ENCODE measurements around the gene USP36.

USP36 gene

DNA sequence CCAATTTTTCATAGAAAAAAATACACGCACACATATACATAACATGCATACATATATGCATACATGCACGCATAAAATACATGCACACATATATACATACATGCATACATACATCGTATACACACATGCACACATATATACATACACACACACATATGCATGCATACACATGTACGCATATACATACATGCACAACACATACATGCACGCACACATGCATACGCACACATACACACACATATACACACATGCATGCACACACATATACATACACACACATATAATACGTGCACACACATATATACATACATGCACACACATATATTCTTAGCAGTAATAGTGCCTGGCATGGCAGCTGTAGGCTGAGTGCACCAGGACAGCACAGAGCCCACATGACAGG, 24.9 kb downstream of the USP36 start:
- no peak for DNase-seq (ENCODE audit: low read depth)

DNA sequence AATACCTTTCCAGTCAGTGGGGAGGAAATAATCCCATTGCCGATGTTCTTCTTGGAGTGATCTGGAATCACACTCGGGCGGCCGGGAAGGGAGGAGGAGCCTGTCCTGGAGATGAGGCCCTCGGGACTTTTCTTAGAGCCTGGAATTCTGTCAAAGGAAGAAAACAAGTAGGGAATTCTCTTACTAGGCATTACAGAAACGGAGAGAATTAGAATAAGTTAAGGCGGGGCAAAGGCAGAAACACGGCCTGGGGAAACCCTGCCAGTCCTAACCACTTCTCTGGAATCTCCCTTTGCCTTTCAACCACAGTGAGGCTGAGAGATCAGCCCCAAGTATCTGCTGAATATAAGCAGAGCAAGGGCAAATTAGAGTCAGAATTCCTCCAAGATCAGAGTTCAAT, 27.8 kb downstream of the USP36 start:
- no peak for DNase-seq (ENCODE audit: low read depth)

DNA sequence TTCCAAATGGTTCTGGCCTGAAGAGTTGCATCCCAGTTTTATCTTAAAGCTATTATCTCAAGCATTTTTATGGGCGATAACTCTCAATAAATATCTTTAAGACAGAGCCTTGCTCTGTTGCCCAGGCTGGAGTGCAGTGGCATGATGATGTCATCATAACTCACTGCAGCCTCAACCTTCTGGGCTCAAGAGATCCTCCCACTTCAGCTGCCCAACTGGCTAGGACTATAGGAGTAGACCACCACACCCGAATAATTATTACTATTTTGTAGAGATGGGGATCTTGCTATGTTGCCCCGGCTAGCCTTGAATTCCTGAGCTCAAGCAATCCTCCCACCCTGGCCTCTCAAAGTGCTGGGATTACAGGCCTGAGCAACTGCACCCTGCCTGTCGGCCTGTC, 32.5 kb downstream of the USP36 start:
- no peak for DNase-seq (ENCODE audit: low read depth)

DNA sequence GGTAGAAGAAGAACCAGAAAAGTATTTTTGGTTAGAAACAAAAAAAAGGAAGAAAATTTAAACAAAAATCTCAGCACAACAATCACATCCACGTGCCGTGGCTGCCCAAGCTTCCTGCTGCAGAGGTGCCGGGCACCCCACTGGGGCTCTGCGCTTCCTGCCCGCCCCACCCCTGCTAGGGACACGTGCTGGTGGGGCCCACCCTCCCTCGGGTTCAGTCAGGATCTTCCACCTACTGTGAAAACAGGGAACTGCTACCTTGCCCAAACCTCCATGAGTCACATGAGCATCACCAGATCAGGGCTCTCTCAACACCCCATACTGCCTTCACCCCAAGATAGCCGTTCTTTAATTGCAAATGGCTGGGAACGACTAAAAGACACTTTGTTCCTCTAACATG, 34.2 kb downstream of the USP36 start:
- DNase-seq (ENCODE audit: low read depth): peak; percentile 46

DNA sequence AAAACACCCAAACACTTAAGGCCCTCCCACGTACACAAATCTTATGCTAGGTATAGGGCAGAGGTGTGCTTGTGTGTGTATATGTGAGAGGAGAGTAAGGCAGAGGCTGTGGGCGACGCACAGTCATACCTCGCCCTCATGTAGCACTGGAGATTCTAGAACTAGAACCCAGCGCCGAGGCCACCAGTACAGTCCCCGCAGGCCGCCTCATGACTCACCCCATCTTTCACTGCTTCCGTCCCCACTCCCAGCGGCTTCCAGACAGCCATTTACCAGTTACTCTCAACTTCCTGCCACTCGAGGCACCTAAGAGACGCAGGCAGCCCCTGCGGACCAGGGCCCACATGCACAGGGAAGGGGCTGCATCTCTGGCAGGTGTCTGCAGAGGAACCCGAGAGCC, 35.3 kb downstream of the USP36 start:
- DNase-seq (ENCODE audit: low read depth): peak; percentile 47

DNA sequence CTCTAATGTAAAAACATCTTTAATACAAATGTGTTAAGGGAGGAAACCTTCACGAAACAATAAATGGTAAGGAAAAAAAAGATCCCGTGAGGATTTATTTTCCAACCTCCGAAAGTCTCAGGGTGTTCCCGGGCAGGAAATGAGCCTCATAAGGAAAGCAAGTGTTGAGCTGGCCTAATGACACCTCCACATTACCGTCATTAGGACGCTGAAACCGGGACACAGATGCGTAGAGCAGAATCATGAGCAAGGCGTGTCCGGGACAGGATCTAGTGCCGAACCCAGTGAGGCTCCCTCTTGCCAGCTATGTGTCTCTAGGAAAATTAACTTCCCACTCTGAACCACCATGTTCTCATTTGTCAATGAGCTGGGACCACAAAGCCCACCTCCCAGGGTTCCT, 35.8 kb downstream of the USP36 start:
- no peak for DNase-seq (ENCODE audit: low read depth)

DNA sequence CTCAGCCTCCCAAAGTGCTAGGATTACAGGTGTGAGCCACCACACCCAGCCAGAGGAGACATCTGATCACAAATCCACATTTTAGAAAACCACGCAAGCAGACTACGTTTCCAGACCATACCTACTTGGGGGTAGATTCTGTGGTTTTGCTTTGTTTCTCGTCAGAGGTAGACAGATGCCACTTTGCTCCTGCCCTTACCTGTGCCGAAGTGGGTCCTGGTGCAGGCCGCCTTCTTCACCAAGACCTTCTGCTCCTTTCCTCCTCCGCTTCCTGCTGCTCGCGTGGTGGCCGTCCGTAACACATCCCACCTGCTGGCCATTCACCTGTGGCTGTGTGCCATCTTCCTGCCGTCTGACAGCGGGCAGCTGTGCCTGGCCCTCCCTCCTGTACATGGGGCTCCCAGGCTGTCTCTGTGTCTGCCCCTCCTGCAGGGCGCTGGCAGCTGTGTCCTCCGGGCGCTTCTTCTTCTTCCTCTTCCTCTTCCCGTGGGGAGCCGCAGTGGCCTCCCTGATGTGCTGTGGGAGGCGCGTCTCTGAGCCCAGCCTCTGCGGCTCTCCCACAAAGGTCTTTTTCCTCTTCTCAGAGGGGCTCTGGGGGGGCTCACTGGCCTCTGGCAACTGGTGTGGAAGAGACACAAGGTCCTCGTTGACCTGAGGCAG, 37.3 kb downstream of the USP36 start:
- DNase-seq (ENCODE audit: low read depth): no peak

DNA sequence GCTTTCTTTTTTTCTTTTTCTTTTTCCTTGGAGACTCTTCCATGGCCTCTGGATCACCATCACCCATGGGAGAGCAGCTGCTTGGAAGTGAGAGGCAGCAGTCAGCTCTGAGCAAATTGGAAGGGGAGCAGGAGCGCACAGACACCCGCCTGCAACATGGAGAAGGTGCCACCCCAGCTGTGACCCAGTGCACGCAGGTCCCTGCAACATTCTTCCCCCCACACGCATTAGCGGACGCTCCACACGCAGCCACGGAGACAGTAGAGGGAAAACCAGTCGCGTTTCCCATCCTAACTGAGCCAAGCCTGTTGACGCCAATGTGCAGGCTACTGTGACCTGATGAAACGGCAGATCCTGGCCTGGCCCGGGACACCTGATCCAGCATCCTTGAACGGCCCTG, 38.2 kb downstream of the USP36 start:
- DNase-seq (ENCODE audit: low read depth): no peak

DNA sequence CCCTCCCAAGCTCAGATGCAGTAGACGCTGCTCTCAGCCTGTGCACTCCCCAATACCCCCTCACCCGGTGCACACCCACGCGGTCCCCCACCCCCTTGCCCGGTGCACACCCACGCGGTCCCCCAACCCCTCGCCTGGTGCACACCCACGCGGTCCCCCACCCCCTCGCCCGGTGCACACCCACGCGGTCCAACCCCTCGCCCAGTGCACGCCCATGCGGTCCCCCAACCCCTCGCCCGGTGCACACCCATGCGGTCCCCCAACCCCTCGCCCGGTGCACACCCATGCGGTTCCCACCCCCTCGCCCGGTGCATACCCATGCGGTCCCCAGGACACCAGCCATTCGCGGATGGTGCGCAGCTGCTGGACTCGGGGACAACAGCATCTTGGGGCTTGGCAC, 38.6 kb downstream of the USP36 start:
- no peak for DNase-seq (ENCODE audit: low read depth)

DNA sequence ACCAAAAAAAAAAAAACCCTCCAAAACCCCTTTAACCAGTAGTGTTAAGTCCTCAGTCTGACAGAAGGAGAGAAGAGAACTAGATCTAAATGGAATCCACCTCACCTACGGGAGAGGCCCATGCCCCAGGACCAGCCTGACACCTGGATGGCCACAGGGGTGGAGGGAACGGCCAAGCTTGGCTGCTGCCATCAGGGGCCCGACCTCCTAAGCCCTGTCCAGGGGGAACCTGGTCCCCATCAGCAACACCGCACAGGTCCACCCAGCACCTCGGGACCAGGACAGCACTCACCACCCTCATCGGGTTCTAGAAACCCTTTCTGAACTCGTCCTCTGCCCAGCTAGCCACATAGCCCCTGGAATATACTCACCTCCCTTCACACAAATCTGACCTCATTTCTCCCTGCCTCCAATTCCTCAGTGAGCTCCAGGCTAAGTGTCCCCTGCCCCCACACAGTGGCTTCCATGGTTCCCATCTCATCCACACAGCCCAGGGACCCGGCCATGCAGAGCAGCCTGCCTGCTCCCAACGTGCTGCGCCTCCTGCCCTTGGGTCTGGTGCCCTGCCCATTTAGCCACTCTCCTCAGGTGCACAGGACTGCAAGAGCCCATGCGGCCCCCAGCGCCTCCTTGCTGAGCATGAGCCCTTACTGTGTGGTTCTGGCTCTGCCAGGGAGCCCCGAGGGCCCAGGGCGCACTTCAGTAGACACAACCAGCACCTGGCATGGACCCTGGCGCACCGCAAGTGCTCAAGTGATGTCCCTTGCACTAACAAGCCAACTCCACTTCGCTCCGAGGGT, 40.3 kb downstream of the USP36 start:
- no peak for DNase-seq (ENCODE audit: low read depth)

DNA sequence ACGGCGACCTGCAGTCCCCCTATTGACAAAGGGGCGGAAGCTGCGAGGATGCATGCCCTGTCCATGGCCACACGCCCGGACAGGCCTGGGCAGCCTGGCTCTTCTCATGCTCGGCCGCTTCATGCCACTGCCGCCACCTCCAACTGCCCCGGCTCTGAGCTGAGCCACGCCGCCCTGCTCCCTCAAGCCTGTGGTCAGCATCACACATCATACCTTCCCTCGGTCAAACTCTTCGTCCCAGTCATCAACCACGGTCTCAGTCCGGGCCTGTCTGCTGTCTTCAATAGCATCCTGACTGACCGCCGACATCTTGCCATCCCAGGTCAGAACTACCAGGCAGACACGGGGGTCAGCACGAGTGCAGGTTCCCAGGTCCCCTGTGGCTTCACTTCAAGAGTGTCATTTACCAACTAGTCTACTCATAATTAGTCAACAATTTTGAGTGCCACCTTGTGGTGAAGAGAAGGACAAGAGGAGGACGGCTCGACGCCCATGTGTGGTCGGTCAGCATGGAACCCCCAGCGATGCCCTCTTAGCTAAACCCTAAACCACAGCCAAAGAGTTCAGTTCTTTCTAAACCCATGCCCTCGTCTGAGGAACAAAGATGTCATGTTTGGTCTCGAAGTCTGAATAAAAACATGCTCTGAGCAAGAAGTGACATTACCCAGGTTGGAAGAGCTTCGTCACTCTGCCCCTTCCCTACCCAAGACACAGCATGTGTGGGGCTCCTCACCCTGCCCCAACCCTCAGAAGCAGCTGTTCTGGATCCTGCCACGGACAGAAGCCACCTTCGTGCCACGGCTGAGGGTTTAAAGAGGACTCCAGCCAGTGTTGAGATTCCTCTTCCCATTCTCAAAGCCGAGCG, 41.7 kb downstream of the USP36 start:
- no peak for DNase-seq (ENCODE audit: low read depth)

DNA sequence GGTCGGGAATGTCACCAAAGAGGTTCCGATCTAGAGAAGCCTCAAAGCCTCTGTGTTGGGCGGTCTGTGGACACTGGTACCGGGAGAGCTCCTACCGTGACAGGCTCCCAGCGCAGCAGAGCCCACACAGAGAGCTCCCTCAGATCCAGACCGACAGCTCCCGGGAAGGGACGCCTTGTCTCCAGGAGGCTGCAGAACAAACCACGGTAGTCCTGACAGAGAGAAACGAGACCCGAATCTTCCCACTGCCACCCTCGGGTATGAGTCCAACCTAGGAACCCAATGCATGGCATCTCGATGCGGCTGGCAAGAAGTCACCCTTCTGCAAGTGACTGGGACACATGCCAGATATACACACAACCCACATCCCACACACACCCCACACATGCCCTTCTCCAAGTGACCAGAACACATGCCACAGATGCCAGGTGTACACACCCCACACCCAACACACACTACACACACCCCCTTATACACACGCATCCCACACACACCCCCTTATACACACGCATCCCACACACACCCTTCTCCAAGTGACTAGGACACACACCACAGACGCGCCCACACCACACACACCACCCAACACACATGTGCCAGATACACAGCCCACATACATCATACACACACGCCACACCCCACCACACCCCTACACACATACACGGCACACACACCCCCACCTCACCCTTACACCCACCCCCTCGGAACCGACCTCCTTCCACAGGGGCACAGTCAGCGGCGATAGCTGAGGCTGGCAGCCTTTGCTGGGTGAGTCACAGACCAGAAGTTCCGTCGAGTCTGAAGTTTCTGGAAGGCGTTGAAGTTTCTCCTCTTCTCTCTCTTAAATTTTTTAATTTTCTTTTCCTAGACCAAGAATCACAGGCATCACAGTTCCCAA, 42.7 kb downstream of the USP36 start:
- no peak for DNase-seq (ENCODE audit: low read depth)

DNA sequence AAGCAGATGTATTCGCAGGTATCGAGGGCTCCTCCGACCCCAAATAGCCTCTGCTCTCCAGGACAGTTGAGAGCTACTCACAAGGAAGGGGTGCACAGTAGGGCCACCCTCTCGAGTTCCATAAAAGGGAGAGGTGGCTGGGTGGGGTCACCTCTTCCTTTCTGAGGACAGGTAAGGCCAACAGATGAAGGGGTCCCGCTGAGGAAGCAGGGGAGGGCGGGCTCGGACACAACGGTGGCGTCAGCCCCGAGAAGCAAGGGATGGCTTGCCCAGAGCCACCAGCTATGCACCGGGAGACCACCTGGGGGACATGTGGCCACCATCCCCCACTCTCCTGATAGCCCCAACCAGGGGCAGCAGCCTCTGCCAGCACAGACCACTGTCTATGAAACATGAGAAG, 43.4 kb downstream of the USP36 start:
- no peak for DNase-seq (ENCODE audit: low read depth)

DNA sequence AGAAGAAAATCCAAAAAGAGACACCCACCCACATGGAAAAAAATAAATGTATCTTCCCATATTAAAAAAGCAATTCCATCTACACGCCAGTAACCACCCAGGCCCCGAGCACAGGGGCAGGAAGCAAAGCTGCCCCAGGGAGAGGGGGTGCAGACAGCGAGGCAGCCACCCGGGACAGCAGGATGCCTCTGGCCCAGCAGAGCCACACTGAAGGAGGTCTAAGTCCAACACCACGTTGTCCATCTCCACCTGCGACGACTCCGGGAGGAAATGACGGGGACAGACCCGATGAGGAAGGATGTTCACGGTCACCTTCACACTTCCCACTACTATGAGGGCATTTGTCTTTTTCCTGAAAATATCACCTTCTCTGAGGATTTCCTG, 44.1 kb downstream of the USP36 start:
- no peak for DNase-seq (ENCODE audit: low read depth)

DNA sequence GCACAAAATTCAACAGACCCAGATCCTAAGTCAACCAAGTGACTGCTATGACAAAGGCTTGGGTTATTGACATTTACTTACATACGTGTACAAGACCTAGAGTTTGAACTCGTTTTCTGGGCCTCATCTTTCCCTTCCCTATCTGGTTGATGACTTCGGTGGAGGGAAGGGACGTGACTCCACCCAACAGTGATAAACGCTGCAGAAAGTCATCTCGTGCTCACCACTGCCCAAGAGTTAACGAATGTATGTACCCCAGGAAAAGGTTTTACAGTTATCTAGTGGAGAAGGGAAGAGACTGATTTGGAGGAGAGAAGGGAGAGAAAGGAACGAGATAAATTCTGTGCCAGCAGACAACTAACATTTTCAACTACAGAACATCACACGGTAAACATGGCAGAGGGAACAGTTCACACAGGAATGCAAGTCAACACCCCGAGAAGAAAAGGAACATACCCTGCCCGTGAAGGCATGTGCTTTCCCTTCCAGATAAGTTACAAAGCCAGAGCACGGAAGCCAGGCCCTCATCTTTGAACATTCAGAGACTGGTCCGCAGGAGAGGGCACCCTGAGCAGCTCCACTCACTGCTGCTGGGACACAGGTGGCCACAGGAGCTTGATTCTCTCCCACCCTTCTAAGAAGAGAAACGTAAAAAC, 44.6 kb downstream of the USP36 start:
- DNase-seq (ENCODE audit: low read depth): no peak

DNA sequence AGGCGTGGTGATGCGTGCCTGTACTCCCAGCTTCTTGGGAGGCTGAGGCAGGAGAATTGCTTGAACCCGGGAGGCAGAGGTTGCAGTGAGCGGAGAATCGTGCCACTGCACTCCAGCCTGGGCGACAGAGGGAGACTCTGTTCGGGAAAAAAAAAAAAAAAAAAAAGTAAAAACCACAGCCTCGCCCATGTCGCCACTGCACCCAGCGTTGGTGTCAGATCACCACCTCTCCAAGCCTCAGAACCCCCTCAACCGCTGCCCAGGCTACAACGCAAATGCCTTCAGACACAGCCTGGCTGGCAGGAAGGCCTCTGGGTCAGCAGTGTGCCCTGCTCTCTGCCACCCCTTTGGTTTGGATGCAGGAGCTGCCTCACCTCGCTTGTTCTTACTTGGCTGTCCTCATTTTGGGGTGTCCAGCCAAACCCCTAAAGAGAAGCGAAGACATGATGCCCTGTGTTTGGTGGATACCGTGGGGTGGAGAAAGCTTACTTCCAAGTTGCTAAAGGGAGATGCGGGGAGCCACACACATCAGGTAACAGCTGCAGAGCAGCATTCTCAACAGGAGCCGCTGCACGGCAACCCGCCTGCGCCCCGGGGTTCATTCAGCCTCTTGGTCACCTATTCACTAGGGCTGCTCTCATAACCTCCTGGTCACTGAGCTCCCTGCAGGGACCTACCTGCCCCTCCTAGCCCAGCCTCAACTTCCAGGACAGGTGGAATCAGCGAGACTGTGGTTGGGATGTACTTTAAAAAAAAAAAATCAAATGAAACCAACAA, 45.6 kb downstream of the USP36 start:
- no peak for DNase-seq (ENCODE audit: low read depth)

DNA sequence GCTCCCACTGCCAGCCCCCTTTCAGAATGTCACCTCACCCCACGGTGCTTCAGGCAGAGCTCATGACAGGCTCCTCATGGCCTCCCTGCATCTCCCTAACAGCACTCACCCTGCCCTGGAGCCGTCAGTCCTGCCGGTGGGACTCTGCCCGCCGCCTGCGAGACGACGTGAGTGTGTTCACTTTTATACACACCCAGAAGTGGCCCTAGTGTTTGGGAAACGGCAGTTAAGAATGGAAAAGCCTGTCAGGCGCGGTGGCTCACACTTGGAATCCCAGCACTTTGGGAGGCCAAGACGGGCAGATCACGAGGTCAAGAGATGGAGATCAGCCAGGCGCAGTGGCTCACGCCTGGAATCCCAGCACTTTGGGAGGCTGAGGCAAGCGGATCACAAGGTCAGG, 46.2 kb downstream of the USP36 start:
- DNase-seq (ENCODE audit: low read depth): no peak

DNA sequence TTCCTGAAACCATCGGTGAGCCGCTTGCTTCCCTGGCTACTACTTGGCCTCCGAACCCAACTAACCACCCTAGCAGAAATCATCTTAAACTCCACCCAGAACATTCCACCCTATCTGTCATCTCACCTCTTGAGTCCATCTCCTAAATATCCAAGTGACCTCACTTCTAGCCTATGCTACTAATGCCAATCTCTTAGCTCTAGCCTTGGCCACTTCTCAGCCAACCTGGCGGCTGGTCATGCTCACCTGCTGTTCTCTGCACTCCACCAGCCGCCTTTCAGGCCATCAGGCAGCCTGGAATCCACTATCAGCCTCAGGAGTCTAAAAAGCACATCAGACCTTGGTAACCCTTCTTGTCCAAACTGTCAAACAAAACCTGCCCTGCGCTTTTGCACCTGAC, 46.6 kb downstream of the USP36 start:
- no peak for DNase-seq (ENCODE audit: low read depth)

DNA sequence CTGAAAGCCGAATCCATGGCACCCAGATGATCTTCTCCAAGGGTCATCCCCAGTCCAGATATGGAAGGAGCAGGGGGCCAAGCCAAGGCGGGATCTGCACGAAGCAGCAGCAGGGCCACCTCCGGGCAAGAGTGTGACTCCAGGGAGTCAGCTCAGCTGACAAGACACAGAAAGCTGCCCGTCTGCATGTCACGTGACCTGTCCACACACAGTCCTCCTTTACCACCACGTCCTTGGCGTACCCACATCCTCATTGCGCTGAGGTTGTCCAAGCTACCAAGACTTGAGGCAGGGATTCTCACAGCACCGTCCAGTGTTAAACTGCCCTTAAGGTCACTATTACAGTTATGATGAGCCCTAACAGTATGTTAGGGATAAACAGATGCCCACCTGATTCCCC, 47.2 kb downstream of the USP36 start:
- no peak for DNase-seq (ENCODE audit: low read depth)

DNA sequence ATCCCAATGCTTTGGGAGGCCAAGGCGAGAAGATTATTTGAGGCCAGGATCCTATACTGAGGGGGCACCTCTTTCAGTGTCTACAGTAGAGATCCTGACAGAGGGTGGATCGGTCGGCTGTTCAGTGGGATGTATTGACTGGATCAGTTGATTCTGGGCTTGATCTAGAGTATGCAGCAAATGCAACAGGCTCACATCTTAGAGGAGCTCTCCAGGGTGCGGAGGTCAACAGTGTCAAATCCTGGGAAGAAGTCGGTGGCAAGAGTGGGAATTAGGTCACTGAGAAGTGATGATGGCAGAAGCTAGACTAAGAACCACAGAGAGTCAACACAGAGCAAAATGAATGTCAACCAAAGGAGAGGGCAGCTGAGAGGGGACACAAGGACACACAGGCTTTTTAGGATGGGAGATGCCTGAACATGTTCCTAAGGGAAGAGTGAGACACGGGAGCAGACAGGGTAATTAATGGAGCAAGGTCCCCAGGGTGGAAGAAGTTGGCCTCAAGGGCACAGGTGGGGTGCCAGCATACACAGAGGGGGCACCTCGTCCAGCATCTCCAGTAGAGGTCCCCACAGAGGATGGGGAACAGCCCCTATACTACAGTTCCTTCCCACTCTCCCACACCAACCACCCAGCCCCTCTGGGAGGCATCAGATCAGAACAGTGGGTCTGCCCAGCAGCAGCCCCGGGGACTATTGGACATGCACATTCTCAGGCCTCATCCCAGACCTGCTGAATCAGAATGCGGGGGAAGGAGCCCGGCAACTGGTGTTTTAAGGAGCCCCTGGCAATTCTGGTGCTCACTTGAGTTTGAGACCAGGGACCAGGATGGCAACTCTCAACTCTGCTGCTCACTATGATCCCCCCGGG, 48.5 kb downstream of the USP36 start:
- DNase-seq (ENCODE audit: low read depth): no peak

Measured in activated gamma-delta T cell treated with anti-CD3 and anti-CD28 coated beads, Interleukin-2, amount 50 U/mL, for 16 hours (primary cell).